Measurements from ENCODE around the gene RIN3. TPM values are rescaled to one million over a fixed set of nuclear protein-coding genes. Genes with fewer than 3 reads are reported as not detected.

RIN3 gene
- polyA plus RNA-seq, 3 donors = 42.8 to 144 (median 54.6) TPM

GRCh38 chr14:92698393-92698792, 184.8 kb downstream of the RIN3 start:
- Histone ChIP-seq H3K79me2 (ENCODE audit: insufficient read depth, low read length) (no peaks in the 10 kb centered on the region), H3K4me2 (replicated peaks; ENCODE audit: extremely low read depth, low read length, poor library complexity, severe bottlenecking) (no peak overlapping the region), H2AFZ (ENCODE audit: insufficient read depth, low read depth, low read length, poor library complexity, severe bottlenecking) (no peak overlapping the region), H4K20me1 (ENCODE audit: insufficient read depth, low read length) (peaks cover 15% of the 10 kb centered on the region), H3K9me3 (replicated peaks in 1 of 2; ENCODE audit: control insufficient read depth in 1 of 2, insufficient read depth in 1 of 2, low read length in 2 of 2) (no peaks in the 10 kb centered on the region), H3K4me3 (replicated peaks in 1 of 3; ENCODE audit: low read depth in 2 of 3, low read length in 3 of 3) (no peak overlapping the region), H3K36me3 (replicated peaks in 1 of 2; ENCODE audit: control insufficient read depth in 1 of 2, insufficient read depth in 2 of 2, low read length in 2 of 2) (no peaks in the 10 kb centered on the region), H3K9ac (ENCODE audit: insufficient read depth, low read length, poor library complexity, severe bottlenecking) (no peak overlapping the region), H3K4me1 (ENCODE audit: control insufficient read depth in 1 of 2, insufficient read depth in 2 of 2, low read length in 2 of 2) (peaks cover 28 to 29% of the 10 kb centered on the region in 2 donors), H3K27me3 (ENCODE audit: control insufficient read depth in 2 of 2, insufficient read depth in 2 of 2, low read length in 2 of 2) (no peaks in the 10 kb centered on the region), H3K27ac (ENCODE audit: low read depth in 1 of 2, low read length in 2 of 2) (no peak overlapping the region)
- peaks cover 4 to 7% (median 5%) of the 10 kb centered on the region in 3 donors for H3K27me3 Mint-ChIP-seq (ENCODE audit: low read depth in 3 of 3)
- TF ChIP-seq CTCF (IDR thresholded peaks at IDR 0.05) = no peak
- peaks cover 54% of the 10 kb centered on the region for H3K4me1 Mint-ChIP-seq
- H3K4me3 Mint-ChIP-seq = no peak overlapping the region
- no peaks in the 10 kb centered on the region for H3K36me3 Mint-ChIP-seq
- H3K27ac Mint-ChIP-seq = no peak overlapping the region
- intact Hi-C loops (cut with micrococcal nuclease) = no loop called here
- H3K9me3 Mint-ChIP-seq = peaks cover 0 to 3% (median 0%) of the 10 kb centered on the region in 7 donors
- DNase-seq = no peak

- H3K4me1 Mint-ChIP-seq = peaks cover 65% of the 10 kb centered on the region
- no peak overlapping the region for H3K27ac ChIP-seq (ENCODE audit: low read depth in 1 of 2, low read length in 2 of 2)
- no peaks in the 10 kb centered on the region for H3K79me2 ChIP-seq (ENCODE audit: insufficient read depth, low read length)
- intact Hi-C loops (cut with micrococcal nuclease) = no loop called here
- H4K20me1 ChIP-seq (ENCODE audit: insufficient read depth, low read length) = no peaks in the 10 kb centered on the region
- no peaks in the 10 kb centered on the region for H3K36me3 ChIP-seq (replicated peaks in 1 of 2; ENCODE audit: control insufficient read depth in 1 of 2, insufficient read depth in 2 of 2, low read length in 2 of 2)
- H3K27me3 ChIP-seq (ENCODE audit: control insufficient read depth in 2 of 2, insufficient read depth in 2 of 2, low read length in 2 of 2) = no peaks in the 10 kb centered on the region
- H3K27ac Mint-ChIP-seq = peak overlapping the region in 2 of 7 donors; percentile 39 to 54
- WGBS (ENCODE audit: insufficient coverage) = 98% methylated on average over 8 of the region's 10 CpGs
- H3K9ac ChIP-seq (ENCODE audit: insufficient read depth, low read length, poor library complexity, severe bottlenecking) = no peak overlapping the region
- H2AFZ ChIP-seq (ENCODE audit: insufficient read depth, low read depth, low read length, poor library complexity, severe bottlenecking) = no peak overlapping the region
- peaks cover 38 to 39% of the 10 kb centered on the region in 2 donors for H3K4me1 ChIP-seq (ENCODE audit: control insufficient read depth in 1 of 2, insufficient read depth in 2 of 2, low read length in 2 of 2)
- H3K9me3 ChIP-seq (replicated peaks in 1 of 2; ENCODE audit: control insufficient read depth in 1 of 2, insufficient read depth in 1 of 2, low read length in 2 of 2) = no peaks in the 10 kb centered on the region
- peaks cover 0 to 2% of the 10 kb centered on the region in 2 donors for H3K36me3 Mint-ChIP-seq
- no peak for TF ChIP-seq CTCF (IDR thresholded peaks at IDR 0.05)
- no peak for DNase-seq
- no peak overlapping the region for H3K4me3 Mint-ChIP-seq
- H3K4me3 ChIP-seq (replicated peaks in 1 of 3; ENCODE audit: low read depth in 2 of 3, low read length in 3 of 3) = peak overlapping the region in 1 of 3 experiments; percentile 15
- peaks cover 0 to 3% (median 0%) of the 10 kb centered on the region in 7 donors for H3K9me3 Mint-ChIP-seq
- peak overlapping the region; percentile 57 for H3K4me2 ChIP-seq (replicated peaks; ENCODE audit: extremely low read depth, low read length, poor library complexity, severe bottlenecking)
- peaks cover 2% of the 10 kb centered on the region in 3 donors for H3K27me3 Mint-ChIP-seq (ENCODE audit: low read depth in 3 of 3)
Measured at GRCh38 chr14:92701826-92702225, 188.2 kb downstream of the RIN3 start.
